HEK293 (cell line): ENCODE data around the gene TNS3.

ENCODE experiments used
- KLF1 ChIP-seq: fragments of 450-650 bp; formaldehyde crosslinking; IDR thresholded peaks from 2 replicates; pipeline ENCODE4 v1.5.1; 2016; ENCODE audit warnings: missing biosample characterization, missing genetic modification characterization
- TCF7L2 ChIP-seq: IDR thresholded peaks from 2 replicates; pipeline ENCODE4 v1.6.1; 2011; ENCODE audit warnings: low read depth, mild to moderate bottlenecking, inconsistent platforms, low read length, moderate library complexity, borderline replicate concordance
- YY1 ChIP-seq: fragments of 450-650 bp; formaldehyde crosslinking; IDR thresholded peaks from 2 replicates; pipeline ENCODE4 v1.5.1; 2018; ENCODE audit warnings: missing biosample characterization, missing genetic modification characterization
- ZBTB26 ChIP-seq: fragments of 450-650 bp; formaldehyde crosslinking; optimal IDR thresholded peaks from 2 replicates; pipeline ENCODE3; 2016; ENCODE audit warnings: missing biosample characterization, mild to moderate bottlenecking, missing genetic modification characterization
- ZNF350 ChIP-seq: fragments of 450-650 bp; formaldehyde crosslinking; IDR thresholded peaks from 2 replicates; pipeline ENCODE4 v1.5.0; 2017; ENCODE audit warnings: missing biosample characterization, mild to moderate bottlenecking, missing genetic modification characterization
- ZNF416 ChIP-seq: fragments of 450-650 bp; formaldehyde crosslinking; IDR thresholded peaks from 2 replicates; pipeline ENCODE4 v1.5.1; 2016; ENCODE audit warnings: missing biosample characterization, missing genetic modification characterization
- ZSCAN18 ChIP-seq: fragments of 450-650 bp; formaldehyde crosslinking; IDR thresholded peaks from 2 replicates; pipeline ENCODE4 v1.5.1; 2016; ENCODE audit warnings: missing biosample characterization, missing genetic modification characterization
- TF ChIP-seq, protein P1 (sequence below): fragments of 450-650 bp; formaldehyde crosslinking; IDR thresholded peaks from 2 replicates; pipeline ENCODE4 v1.5.1; 2016; ENCODE audit warnings: missing biosample characterization, missing genetic modification characterization

DNA sequence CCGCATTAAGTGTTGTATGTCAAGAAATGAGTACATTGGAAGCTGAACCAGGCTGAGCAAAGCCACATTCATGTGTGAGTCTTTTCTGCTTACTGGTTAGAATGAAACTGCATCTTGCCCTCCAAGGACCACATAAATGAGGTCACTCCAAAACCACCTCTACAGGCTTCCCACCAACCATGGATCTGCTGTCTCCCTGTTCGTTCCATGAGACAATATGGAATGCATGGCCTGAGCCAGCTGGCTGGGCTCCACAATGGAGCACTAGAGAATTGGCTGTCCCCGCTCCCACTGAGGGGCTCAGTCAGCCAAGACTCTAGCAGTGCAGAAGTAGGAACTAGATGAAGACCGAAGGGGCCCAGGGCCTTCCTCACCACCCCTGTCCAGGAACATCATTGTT is 120.8 kb downstream of the TNS3 start:
- TF ChIP-seq, protein P1, sequence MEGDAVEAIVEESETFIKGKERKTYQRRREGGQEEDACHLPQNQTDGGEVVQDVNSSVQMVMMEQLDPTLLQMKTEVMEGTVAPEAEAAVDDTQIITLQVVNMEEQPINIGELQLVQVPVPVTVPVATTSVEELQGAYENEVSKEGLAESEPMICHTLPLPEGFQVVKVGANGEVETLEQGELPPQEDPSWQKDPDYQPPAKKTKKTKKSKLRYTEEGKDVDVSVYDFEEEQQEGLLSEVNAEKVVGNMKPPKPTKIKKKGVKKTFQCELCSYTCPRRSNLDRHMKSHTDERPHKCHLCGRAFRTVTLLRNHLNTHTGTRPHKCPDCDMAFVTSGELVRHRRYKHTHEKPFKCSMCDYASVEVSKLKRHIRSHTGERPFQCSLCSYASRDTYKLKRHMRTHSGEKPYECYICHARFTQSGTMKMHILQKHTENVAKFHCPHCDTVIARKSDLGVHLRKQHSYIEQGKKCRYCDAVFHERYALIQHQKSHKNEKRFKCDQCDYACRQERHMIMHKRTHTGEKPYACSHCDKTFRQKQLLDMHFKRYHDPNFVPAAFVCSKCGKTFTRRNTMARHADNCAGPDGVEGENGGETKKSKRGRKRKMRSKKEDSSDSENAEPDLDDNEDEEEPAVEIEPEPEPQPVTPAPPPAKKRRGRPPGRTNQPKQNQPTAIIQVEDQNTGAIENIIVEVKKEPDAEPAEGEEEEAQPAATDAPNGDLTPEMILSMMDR (tag by site-specific recombination): no peak
- TF ChIP-seq ZBTB26 (tag by site-specific recombination) (no peak), ZSCAN18 (tag by site-specific recombination) (no peak), YY1 (tag by site-specific recombination) (no peak), KLF1 (no peak), ZNF350 (tag by site-specific recombination) (no peak), ZNF416 (tag by site-specific recombination) (no peak), TCF7L2 (no peak)
